B cell (primary cell): ENCODE results near the gene USP48. TPM values are rescaled to one million over a fixed set of nuclear protein-coding genes. Genes with fewer than 3 reads are reported as not detected.

Source experiments
- ATAC-seq: fragments of 200-7000 bp; cut with Tn5 transposase; one replicate; pipeline ENCODE4 v1.10.0; 2021; ENCODE audit warnings: low read depth, mild to moderate bottlenecking, moderate number of reproducible peaks, moderate library complexity
- CTCF ChIA-PET: fragments of 350-600 bp; sonication (Branson Sonifier 250); formaldehyde crosslinking; loops from one replicate; lab custom pipeline; 2021; ENCODE audit warnings: antibody characterized with exemption, inconsistent platforms; lab: Charles Lee
- POLR2A ChIA-PET: fragments of 350-600 bp; sonication (Branson Sonifier 250); formaldehyde crosslinking; loops from one replicate; lab custom pipeline; 2021; ENCODE audit warnings: antibody characterized with exemption; lab: Charles Lee
- DNase-seq: peaks from one replicate; pipeline ENCODE4 v3.0.0; 2013
- H2AFZ ChIP-seq: 2 replicates; pipeline ENCODE4 v1.6.1; 2012; ENCODE audit warnings: mild to moderate bottlenecking, low read depth, low read length; ENCODE audit not compliant: insufficient read depth, poor library complexity, severe bottlenecking
- H3K27ac ChIP-seq, 2 donors: 1 replicate in 1 of 2; 2 replicates in 1 of 2; pipeline ENCODE4 v1.5.1; 2012 to 2013; ENCODE audit warnings: low read length in 2 of 2, mild to moderate bottlenecking in 2 of 2, moderate library complexity in 1 of 2
- H3K27me3 ChIP-seq, 4 experiments: fragments of 200-600 bp in 1 of 4; sonication (generic) in 1 of 4; replicated peaks in 1 of 4; 1 replicate in 2 of 4; 2 replicates in 2 of 4; pipeline versions ENCODE4 v1.6.1 to v1.7.0; 2013 to 2016; ENCODE audit warnings: low read length in 3 of 4, mild to moderate bottlenecking in 2 of 4, mixed read lengths in 1 of 4, moderate library complexity in 1 of 4; ENCODE audit not compliant: insufficient read depth in 4 of 4, control insufficient read depth in 3 of 4; ENCODE audit errors: control extremely low read depth in 1 of 4
- H3K36me3 ChIP-seq, 2 experiments: replicated peaks in 1 of 2; 1 replicate in 1 of 2; 2 replicates in 1 of 2; pipeline versions ENCODE4 v1.6.1 to v1.7.1; 2013; ENCODE audit warnings: low read length in 1 of 2; ENCODE audit not compliant: insufficient read depth in 2 of 2, control insufficient read depth in 1 of 2; ENCODE audit errors: control extremely low read depth in 1 of 2, extremely low read depth in 1 of 2
- H3K4me1 ChIP-seq, 2 donors: fragments of 200-600 bp in 1 of 2; sonication (generic) in 1 of 2; 1 replicate in 1 of 2; 2 replicates in 1 of 2; pipeline versions ENCODE4 v1.5.1 to v1.6.1; 2013 to 2017; ENCODE audit warnings: low read length in 2 of 2; ENCODE audit not compliant: control insufficient read depth in 2 of 2, insufficient read depth in 2 of 2
- H3K4me2 ChIP-seq: replicated peaks from 2 replicates; pipeline ENCODE3; 2012; ENCODE audit warnings: mild to moderate bottlenecking, low read depth, low read length; ENCODE audit not compliant: poor library complexity, severe bottlenecking
- H3K4me3 ChIP-seq, 5 experiments: fragments of 200-600 bp in 1 of 5; sonication (generic) in 1 of 5; 1 replicate in 3 of 5; 2 replicates in 2 of 5; pipeline versions ENCODE4 v1.5.1 to v1.7.0; 2011 to 2016; ENCODE audit warnings: low read length in 4 of 5, mild to moderate bottlenecking in 4 of 5, low read depth in 2 of 5, control low read depth in 1 of 5, moderate library complexity in 1 of 5; ENCODE audit not compliant: insufficient read depth in 1 of 5; ENCODE audit errors: control extremely low read depth in 1 of 5, extremely low read depth in 1 of 5
- H3K79me2 ChIP-seq: fragments of 200-600 bp; sonication (generic); one replicate; pipeline ENCODE4 v1.6.0; 2016; ENCODE audit warnings: low read length; ENCODE audit not compliant: control insufficient read depth, insufficient read depth
- H3K9ac ChIP-seq: fragments of 200-600 bp; sonication (generic); 2 replicates; pipeline ENCODE4 v1.6.1; 2017; ENCODE audit warnings: mild to moderate bottlenecking, low read length, moderate library complexity
- H3K9me3 ChIP-seq, 3 donors: one replicate each; pipeline versions ENCODE4 v1.6.1 to v1.7.1; 2013; ENCODE audit warnings: low read length in 2 of 3; ENCODE audit not compliant: control insufficient read depth in 2 of 3, insufficient read depth in 1 of 3; ENCODE audit errors: control extremely low read depth in 1 of 3
- H4K20me1 ChIP-seq: 2 replicates; pipeline ENCODE4 v1.6.0; 2012; ENCODE audit warnings: mild to moderate bottlenecking, low read length; ENCODE audit not compliant: insufficient read depth, control insufficient read depth, poor library complexity, severe bottlenecking
- H3K27ac Mint-ChIP-seq: one replicate; pipeline ENCODE4 v1.8.0; 2021; ENCODE audit warnings: mixed read lengths
- H3K27me3 Mint-ChIP-seq: one replicate; pipeline ENCODE4 v1.8.0; 2021; ENCODE audit warnings: mixed read lengths
- H3K4me1 Mint-ChIP-seq: one replicate; pipeline ENCODE4 v1.8.0; 2021; ENCODE audit warnings: mixed read lengths
- H3K4me3 Mint-ChIP-seq: one replicate; pipeline ENCODE4 v1.8.0; 2021; ENCODE audit warnings: mixed read lengths
- H3K9me3 Mint-ChIP-seq: one replicate; pipeline ENCODE4 v1.8.0; 2022; ENCODE audit warnings: mixed read lengths; ENCODE audit not compliant: insufficient read depth
- EZH2 ChIP-seq: IDR thresholded peaks from 2 replicates; pipeline ENCODE4 v1.6.1; 2012; ENCODE audit warnings: borderline replicate concordance, low read depth, mild to moderate bottlenecking, moderate library complexity, low read length; ENCODE audit not compliant: insufficient read depth, poor library complexity, severe bottlenecking
- WGBS: methylation state at CpG from one replicate; pipeline ENCODE4 v1.1.5; 2013; ENCODE audit warnings: missing lambda C conversion rate; ENCODE audit not compliant: insufficient coverage; 5-methylcytosine and 5-hydroxymethylcytosine counted together
- intact Hi-C: fragments of 100-400 bp; cut with micrococcal nuclease; formaldehyde crosslinking; loops from one replicate; pipeline ENCODE4 v1.10.0; 2022
- polyA plus RNA-seq: library from polyadenylated mRNA; depleted of rRNA; stranded (reverse); fragments of >200 nt; gene quantifications from 2 replicates; pipeline ENCODE4 v1.2.3, GENCODE V29; 2012
- total RNA-seq, 2 donors: library from RNA; stranded (reverse); fragments of 120-200 nt in 1 of 2; gene quantifications; 1 replicate in 1 of 2; 2 replicates in 1 of 2; pipeline versions ENCODE4 v1.2.3 to v1.2.4, GENCODE V29; 2013 to 2022
- TF ChIP-seq, protein P1 (sequence below): fragments of 200-600 bp; IDR thresholded peaks from one replicate; pipeline ENCODE4 v1.8.0; 2022; ENCODE audit warnings: antibody characterized with exemption, mild to moderate bottlenecking

USP48 gene
- total and polyA plus RNA-seq, 2 donors (not counting 1 experiment from before 2014, with no cell fraction given), result 21.2 to 135 TPM

- ChIA-PET CTCF (no interaction called here), POLR2A (interaction anchor here (0.6 to 0.7 kb wide), 2 partner anchors 11 to 1369 kb away, joined by 3 to 6 read pairs; no protein-coding TSS in a partner anchor)
- Histone ChIP-seq H3K27me3 (peaks cover 0 to 57% (median 19%) of the 10 kb centered on the region in 4 experiments), H3K4me2 (peak overlapping the region; percentile 78), H2AFZ (peak overlapping the region; percentile 60), H3K36me3 (no peaks in the 10 kb centered on the region), H3K9ac (peak overlapping the region; percentile 56), H4K20me1 (no peaks in the 10 kb centered on the region), H3K27ac (no peak overlapping the region), H3K79me2 (no peaks in the 10 kb centered on the region), H3K9me3 (peaks cover 0 to 16% (median 0%) of the 10 kb centered on the region in 3 donors), H3K4me1 (peaks cover 12 to 13% of the 10 kb centered on the region in 2 donors), H3K4me3 (peak overlapping the region; percentile 19 to 62 (median 53))
- Mint-ChIP-seq H3K27me3 (peaks cover 34% of the 10 kb centered on the region), H3K4me3 (peak overlapping the region; percentile 89), H3K4me1 (peaks cover 18% of the 10 kb centered on the region), H3K9me3 (no peaks in the 10 kb centered on the region), H3K27ac (no peak overlapping the region)
- peak; percentile 78 for ATAC-seq
- WGBS, result 8% methylated on average over 80 of the region's 80 CpGs
- peak; percentile 58 for DNase-seq
- no peak for TF ChIP-seq EZH2
- TF ChIP-seq, protein P1, sequence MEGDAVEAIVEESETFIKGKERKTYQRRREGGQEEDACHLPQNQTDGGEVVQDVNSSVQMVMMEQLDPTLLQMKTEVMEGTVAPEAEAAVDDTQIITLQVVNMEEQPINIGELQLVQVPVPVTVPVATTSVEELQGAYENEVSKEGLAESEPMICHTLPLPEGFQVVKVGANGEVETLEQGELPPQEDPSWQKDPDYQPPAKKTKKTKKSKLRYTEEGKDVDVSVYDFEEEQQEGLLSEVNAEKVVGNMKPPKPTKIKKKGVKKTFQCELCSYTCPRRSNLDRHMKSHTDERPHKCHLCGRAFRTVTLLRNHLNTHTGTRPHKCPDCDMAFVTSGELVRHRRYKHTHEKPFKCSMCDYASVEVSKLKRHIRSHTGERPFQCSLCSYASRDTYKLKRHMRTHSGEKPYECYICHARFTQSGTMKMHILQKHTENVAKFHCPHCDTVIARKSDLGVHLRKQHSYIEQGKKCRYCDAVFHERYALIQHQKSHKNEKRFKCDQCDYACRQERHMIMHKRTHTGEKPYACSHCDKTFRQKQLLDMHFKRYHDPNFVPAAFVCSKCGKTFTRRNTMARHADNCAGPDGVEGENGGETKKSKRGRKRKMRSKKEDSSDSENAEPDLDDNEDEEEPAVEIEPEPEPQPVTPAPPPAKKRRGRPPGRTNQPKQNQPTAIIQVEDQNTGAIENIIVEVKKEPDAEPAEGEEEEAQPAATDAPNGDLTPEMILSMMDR, result no peak
- intact Hi-C loops, result loop anchor here (10.0 kb wide), 1 partner anchor 287 kb away; no protein-coding TSS in a partner anchor
Observed at GRCh38 chr1:21651214-21652042, 131.5 kb downstream of the USP48 start.

DNA sequence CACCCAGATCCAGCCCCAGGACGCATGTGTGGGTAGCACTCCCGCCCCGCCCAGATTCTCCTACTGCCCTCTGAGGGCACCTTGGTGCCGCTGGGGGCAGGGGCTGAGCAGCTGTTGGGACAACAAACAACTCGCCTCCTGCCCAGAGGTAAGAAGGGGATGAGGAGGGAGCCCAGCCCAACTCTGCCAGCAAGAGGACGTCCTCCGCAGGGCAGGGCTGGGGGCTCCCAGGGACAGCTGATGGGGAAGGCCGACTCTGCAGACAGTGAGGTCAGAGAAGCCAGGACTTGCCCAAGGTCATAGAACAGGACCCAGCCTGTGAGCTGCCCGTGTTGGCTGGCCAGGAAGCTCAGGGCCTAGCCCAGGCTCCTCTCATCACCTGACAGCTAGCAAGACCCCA lies 132.5 kb downstream of the USP48 start:
- no peak for DNase-seq
- H3K27me3 Mint-ChIP-seq, result peaks cover 43% of the 10 kb centered on the region
- Histone ChIP-seq H3K79me2 (no peaks in the 10 kb centered on the region), H4K20me1 (no peaks in the 10 kb centered on the region), H3K4me3 (no peak overlapping the region), H3K27me3 (peaks cover 0 to 65% (median 19%) of the 10 kb centered on the region in 4 experiments), H3K4me1 (peaks cover 12 to 13% of the 10 kb centered on the region in 2 donors), H3K9ac (no peak overlapping the region), H3K4me2 (no peak overlapping the region), H3K9me3 (peaks cover 0 to 16% (median 0%) of the 10 kb centered on the region in 3 donors), H3K36me3 (no peaks in the 10 kb centered on the region), H2AFZ (no peak overlapping the region), H3K27ac (no peak overlapping the region)
- ATAC-seq, result no peak
- H3K27ac Mint-ChIP-seq, result no peak overlapping the region
- no peak overlapping the region for H3K4me3 Mint-ChIP-seq
- H3K9me3 Mint-ChIP-seq, result no peaks in the 10 kb centered on the region
- TF ChIP-seq EZH2, result no peak
- TF ChIP-seq, protein P1, result no peak
- WGBS, result 88% methylated on average over 8 of the region's 9 CpGs
- CTCF ChIA-PET, result interaction anchor here (1.1 kb wide), 1 partner anchor 8 kb away, joined by 3 read pairs; no protein-coding TSS in a partner anchor
- POLR2A ChIA-PET, result interaction anchor here (0.7 kb wide), 1 partner anchor 1370 kb away, joined by 6 read pairs; no protein-coding TSS in a partner anchor
- H3K4me1 Mint-ChIP-seq, result peaks cover 18% of the 10 kb centered on the region
- intact Hi-C loops, result loop anchor here (10.0 kb wide), 1 partner anchor 286 kb away; no protein-coding TSS in a partner anchor
